Fibroblast of pulmonary artery (primary cell): ENCODE results near the gene TBC1D21.

ENCODE experiments used
- DNase-seq: peaks from one replicate; pipeline ENCODE4 v3.0.0-alpha.2; 2010; ENCODE audit warnings: low read depth
- H3K4me3 ChIP-seq: replicated peaks from 2 replicates; pipeline ENCODE4 v1.5.1; 2011; ENCODE audit warnings: low read depth, mild to moderate bottlenecking, control low read depth, low read length, moderate library complexity
- TF ChIP-seq, protein P1 (sequence below): IDR thresholded peaks from 2 replicates; pipeline ENCODE4 v1.5.1; 2011; ENCODE audit warnings: mild to moderate bottlenecking, control low read depth, low read length, inconsistent platforms; ENCODE audit errors: missing control alignments

The TBC1D21 gene

DNA sequence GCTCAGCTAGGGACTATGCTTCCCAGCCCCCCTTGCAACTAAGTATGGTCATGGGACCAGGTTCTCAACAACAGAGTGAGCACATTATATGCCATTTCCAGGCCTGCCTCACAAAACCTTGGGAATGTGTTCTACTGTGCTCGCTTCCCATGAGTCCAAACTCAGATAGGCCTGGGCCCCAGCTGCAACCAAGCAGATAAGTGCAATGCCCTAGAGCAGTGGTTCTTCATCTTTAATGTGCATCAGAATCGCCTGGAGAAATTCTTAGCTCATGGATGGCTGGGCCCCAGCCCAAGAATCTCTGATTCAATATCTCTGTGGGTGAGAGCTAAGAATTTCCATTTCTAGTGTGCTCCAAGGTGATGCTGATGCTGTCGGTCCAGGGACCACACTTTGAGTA, 27.5 kb upstream of the TBC1D21 start:
- H3K4me3 ChIP-seq = no peak overlapping the region
- TF ChIP-seq, protein P1, sequence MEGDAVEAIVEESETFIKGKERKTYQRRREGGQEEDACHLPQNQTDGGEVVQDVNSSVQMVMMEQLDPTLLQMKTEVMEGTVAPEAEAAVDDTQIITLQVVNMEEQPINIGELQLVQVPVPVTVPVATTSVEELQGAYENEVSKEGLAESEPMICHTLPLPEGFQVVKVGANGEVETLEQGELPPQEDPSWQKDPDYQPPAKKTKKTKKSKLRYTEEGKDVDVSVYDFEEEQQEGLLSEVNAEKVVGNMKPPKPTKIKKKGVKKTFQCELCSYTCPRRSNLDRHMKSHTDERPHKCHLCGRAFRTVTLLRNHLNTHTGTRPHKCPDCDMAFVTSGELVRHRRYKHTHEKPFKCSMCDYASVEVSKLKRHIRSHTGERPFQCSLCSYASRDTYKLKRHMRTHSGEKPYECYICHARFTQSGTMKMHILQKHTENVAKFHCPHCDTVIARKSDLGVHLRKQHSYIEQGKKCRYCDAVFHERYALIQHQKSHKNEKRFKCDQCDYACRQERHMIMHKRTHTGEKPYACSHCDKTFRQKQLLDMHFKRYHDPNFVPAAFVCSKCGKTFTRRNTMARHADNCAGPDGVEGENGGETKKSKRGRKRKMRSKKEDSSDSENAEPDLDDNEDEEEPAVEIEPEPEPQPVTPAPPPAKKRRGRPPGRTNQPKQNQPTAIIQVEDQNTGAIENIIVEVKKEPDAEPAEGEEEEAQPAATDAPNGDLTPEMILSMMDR = no peak
- DNase-seq = no peak

DNA sequence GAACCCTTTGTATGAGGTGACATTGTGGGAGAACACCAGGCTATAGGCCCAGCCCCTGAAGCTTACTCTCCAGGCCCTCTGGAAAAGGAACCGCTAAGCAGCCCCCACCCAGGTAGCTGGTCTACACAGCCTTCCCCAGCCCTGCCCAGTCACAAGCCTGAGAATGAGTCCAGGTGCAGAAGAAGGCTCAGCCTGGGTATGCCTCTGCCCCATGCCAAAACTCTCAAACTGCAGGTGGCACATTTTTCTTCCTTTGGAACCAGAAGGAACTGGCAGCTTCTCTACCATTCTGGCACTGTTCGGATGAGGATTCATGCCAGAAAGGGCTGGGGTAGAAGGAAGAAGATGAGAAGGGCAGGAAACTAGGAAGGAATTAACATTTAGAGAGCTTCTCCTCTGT, 23.7 kb upstream of the TBC1D21 start:
- no peak for DNase-seq
- TF ChIP-seq, protein P1 = no peak
- no peak overlapping the region for H3K4me3 ChIP-seq

DNA sequence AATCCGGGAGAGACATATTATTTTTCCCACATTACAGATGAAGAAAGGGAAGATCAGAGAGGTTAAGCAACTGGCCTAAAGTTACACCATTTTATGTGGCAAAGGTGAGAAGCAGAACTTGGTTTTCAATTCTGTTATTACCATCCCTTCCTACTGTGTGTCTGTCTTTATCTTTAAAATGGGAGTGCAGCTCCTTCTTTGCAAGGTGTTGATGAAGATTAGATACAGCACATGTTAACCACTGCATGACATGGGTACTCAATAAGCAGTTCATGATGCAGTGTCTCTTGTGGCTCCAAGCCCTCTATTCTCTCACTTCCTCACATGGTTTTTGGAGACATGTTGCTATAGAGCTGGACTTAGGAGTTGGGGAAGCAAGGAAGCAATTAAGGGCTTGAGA, 23.1 kb upstream of the TBC1D21 start:
- no peak for DNase-seq
- TF ChIP-seq, protein P1 = no peak
- no peak overlapping the region for H3K4me3 ChIP-seq

DNA sequence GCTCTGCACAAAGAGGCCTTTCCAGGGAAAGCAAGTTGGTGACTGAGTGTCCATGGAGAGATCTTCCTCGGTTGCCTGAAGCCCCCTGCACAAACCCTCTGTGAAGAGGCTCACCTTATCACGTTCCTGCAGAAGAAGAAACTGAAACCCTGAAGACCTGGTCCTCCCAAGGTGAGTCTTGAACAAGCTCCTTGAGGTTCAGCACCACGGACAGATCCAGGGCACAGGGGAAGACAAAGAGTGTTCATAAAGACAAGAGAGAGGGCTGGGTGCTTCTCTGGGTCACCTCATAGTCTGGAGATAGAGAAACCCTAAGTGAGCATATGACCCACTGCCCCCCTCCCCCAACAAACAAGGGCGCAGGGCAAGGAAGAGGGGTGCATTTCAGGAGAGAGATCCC, 21.7 kb upstream of the TBC1D21 start:
- no peak overlapping the region for H3K4me3 ChIP-seq
- TF ChIP-seq, protein P1 = no peak
- DNase-seq = peak; percentile 81

DNA sequence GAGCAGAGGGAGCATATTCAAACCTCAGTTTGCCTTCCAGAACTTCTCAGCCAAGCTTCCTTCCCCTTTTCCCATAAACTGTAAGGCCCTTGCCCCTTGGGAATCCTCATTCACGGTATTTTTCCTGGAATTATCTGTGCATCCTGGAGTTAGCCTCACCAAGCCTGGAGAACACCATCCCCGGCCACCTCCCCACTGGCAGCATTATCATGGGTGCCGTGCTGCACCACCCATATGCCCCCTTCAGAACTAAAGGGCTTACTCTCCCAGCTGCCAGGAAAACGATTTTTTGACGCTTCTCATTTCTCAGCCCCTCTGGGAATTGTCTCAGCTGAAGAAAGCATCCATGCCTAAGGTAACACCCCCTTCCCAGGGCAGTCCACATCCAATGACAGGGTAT, 20.9 kb upstream of the TBC1D21 start:
- no peak overlapping the region for H3K4me3 ChIP-seq
- no peak for DNase-seq
- TF ChIP-seq, protein P1 = no peak

DNA sequence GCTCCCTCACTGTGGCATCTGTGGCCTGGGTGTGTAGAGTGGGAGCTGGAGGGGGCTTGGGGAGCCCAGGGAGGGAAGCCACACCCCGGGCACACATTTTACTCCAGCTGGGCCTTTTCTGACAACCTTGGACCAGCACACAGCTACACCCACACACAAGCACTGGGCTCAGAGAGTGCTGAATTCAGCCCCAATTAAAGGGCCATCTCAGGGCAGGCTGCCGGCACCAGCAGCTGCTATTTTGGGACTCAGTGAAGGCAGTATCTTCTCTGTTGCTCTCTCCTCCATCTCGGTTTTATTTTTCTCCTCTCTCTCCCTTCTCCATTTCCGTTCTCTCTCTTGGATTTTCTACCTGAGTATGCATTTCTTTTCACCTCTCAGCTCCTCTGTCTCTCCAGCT, 19.1 kb upstream of the TBC1D21 start:
- no peak overlapping the region for H3K4me3 ChIP-seq
- TF ChIP-seq, protein P1 = no peak
- no peak for DNase-seq

DNA sequence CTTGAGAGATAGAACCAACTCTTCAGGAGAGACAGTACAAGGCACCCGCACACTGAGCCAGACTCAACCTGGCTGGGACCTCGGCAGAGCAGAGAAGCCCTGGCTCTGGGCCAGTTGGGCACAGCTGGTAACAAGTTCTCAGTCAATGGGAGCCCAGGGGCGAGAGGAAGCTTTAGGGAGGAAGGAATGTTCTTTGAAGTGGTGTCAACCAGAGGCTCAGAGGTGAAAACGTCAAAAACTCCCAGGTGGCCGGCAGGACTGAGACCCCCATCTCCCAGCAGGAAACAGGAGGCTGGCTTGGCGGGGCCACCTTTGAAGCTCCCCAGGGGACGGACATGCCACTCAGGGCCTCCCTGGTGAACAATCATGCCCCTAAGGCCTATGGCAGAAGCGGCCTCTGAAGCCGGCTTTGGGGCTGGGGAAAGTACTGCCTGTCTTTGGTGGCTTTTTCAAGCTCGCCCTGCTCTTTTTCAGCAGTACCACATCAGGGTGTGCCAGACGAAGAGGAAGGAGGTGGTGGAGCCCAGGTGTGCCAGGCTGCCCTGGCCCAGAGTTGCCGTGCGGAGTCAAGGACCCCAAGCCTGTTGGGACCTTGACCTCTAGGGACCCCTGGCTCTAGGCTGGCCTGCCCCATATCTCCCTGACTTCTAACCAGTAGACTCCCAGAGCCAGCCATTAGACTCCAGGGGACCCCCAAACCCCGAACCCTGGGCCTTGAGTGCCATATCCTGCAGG, 16.7 kb upstream of the TBC1D21 start:
- DNase-seq = no peak
- no peak overlapping the region for H3K4me3 ChIP-seq
- TF ChIP-seq, protein P1 = no peak
